B cell (primary cell): ENCODE measurements around the gene APLP2. TPM values are rescaled to one million over a fixed set of nuclear protein-coding genes. Genes with fewer than 3 reads are reported as not detected.

ENCODE experiments used
- ATAC-seq: fragments of 200-7000 bp; cut with Tn5 transposase; one replicate; pipeline ENCODE4 v1.10.0; 2021; ENCODE audit warnings: low read depth, mild to moderate bottlenecking, moderate number of reproducible peaks, moderate library complexity
- CTCF ChIA-PET: fragments of 350-600 bp; sonication (Branson Sonifier 250); formaldehyde crosslinking; loops from one replicate; lab custom pipeline; 2021; ENCODE audit warnings: antibody characterized with exemption, inconsistent platforms; lab: Charles Lee
- POLR2A ChIA-PET: fragments of 350-600 bp; sonication (Branson Sonifier 250); formaldehyde crosslinking; loops from one replicate; lab custom pipeline; 2021; ENCODE audit warnings: antibody characterized with exemption; lab: Charles Lee
- DNase-seq: peaks from one replicate; pipeline ENCODE4 v3.0.0; 2013
- H2AFZ ChIP-seq: 2 replicates; pipeline ENCODE4 v1.6.1; 2012; ENCODE audit warnings: mild to moderate bottlenecking, low read depth, low read length; ENCODE audit not compliant: insufficient read depth, poor library complexity, severe bottlenecking
- H3K27ac ChIP-seq, 2 donors: 1 replicate in 1 of 2; 2 replicates in 1 of 2; pipeline ENCODE4 v1.5.1; 2012 to 2013; ENCODE audit warnings: low read length in 2 of 2, mild to moderate bottlenecking in 2 of 2, moderate library complexity in 1 of 2
- H3K27me3 ChIP-seq, 4 experiments: fragments of 200-600 bp in 1 of 4; sonication (generic) in 1 of 4; replicated peaks in 1 of 4; 1 replicate in 2 of 4; 2 replicates in 2 of 4; pipeline versions ENCODE4 v1.6.1 to v1.7.0; 2013 to 2016; ENCODE audit warnings: low read length in 3 of 4, mild to moderate bottlenecking in 2 of 4, mixed read lengths in 1 of 4, moderate library complexity in 1 of 4; ENCODE audit not compliant: insufficient read depth in 4 of 4, control insufficient read depth in 3 of 4; ENCODE audit errors: control extremely low read depth in 1 of 4
- H3K36me3 ChIP-seq, 2 experiments: replicated peaks in 1 of 2; 1 replicate in 1 of 2; 2 replicates in 1 of 2; pipeline versions ENCODE4 v1.6.1 to v1.7.1; 2013; ENCODE audit warnings: low read length in 1 of 2; ENCODE audit not compliant: insufficient read depth in 2 of 2, control insufficient read depth in 1 of 2; ENCODE audit errors: control extremely low read depth in 1 of 2, extremely low read depth in 1 of 2
- H3K4me1 ChIP-seq, 2 donors: fragments of 200-600 bp in 1 of 2; sonication (generic) in 1 of 2; 1 replicate in 1 of 2; 2 replicates in 1 of 2; pipeline versions ENCODE4 v1.5.1 to v1.6.1; 2013 to 2017; ENCODE audit warnings: low read length in 2 of 2; ENCODE audit not compliant: control insufficient read depth in 2 of 2, insufficient read depth in 2 of 2
- H3K4me2 ChIP-seq: replicated peaks from 2 replicates; pipeline ENCODE3; 2012; ENCODE audit warnings: mild to moderate bottlenecking, low read depth, low read length; ENCODE audit not compliant: poor library complexity, severe bottlenecking
- H3K4me3 ChIP-seq, 5 experiments: fragments of 200-600 bp in 1 of 5; sonication (generic) in 1 of 5; 1 replicate in 3 of 5; 2 replicates in 2 of 5; pipeline versions ENCODE4 v1.5.1 to v1.7.0; 2011 to 2016; ENCODE audit warnings: low read length in 4 of 5, mild to moderate bottlenecking in 4 of 5, low read depth in 2 of 5, control low read depth in 1 of 5, moderate library complexity in 1 of 5; ENCODE audit not compliant: insufficient read depth in 1 of 5; ENCODE audit errors: control extremely low read depth in 1 of 5, extremely low read depth in 1 of 5
- H3K79me2 ChIP-seq: fragments of 200-600 bp; sonication (generic); one replicate; pipeline ENCODE4 v1.6.0; 2016; ENCODE audit warnings: low read length; ENCODE audit not compliant: control insufficient read depth, insufficient read depth
- H3K9ac ChIP-seq: fragments of 200-600 bp; sonication (generic); 2 replicates; pipeline ENCODE4 v1.6.1; 2017; ENCODE audit warnings: mild to moderate bottlenecking, low read length, moderate library complexity
- H3K9me3 ChIP-seq, 3 donors: one replicate each; pipeline versions ENCODE4 v1.6.1 to v1.7.1; 2013; ENCODE audit warnings: low read length in 2 of 3; ENCODE audit not compliant: control insufficient read depth in 2 of 3, insufficient read depth in 1 of 3; ENCODE audit errors: control extremely low read depth in 1 of 3
- H4K20me1 ChIP-seq: 2 replicates; pipeline ENCODE4 v1.6.0; 2012; ENCODE audit warnings: mild to moderate bottlenecking, low read length; ENCODE audit not compliant: insufficient read depth, control insufficient read depth, poor library complexity, severe bottlenecking
- H3K27ac Mint-ChIP-seq: one replicate; pipeline ENCODE4 v1.8.0; 2021; ENCODE audit warnings: mixed read lengths
- H3K27me3 Mint-ChIP-seq: one replicate; pipeline ENCODE4 v1.8.0; 2021; ENCODE audit warnings: mixed read lengths
- H3K4me1 Mint-ChIP-seq: one replicate; pipeline ENCODE4 v1.8.0; 2021; ENCODE audit warnings: mixed read lengths
- H3K4me3 Mint-ChIP-seq: one replicate; pipeline ENCODE4 v1.8.0; 2021; ENCODE audit warnings: mixed read lengths
- H3K9me3 Mint-ChIP-seq: one replicate; pipeline ENCODE4 v1.8.0; 2022; ENCODE audit warnings: mixed read lengths; ENCODE audit not compliant: insufficient read depth
- CTCF ChIP-seq: fragments of 200-600 bp; IDR thresholded peaks from one replicate; pipeline ENCODE4 v1.8.0; 2022; ENCODE audit warnings: antibody characterized with exemption, mild to moderate bottlenecking
- EZH2 ChIP-seq: IDR thresholded peaks from 2 replicates; pipeline ENCODE4 v1.6.1; 2012; ENCODE audit warnings: borderline replicate concordance, low read depth, mild to moderate bottlenecking, moderate library complexity, low read length; ENCODE audit not compliant: insufficient read depth, poor library complexity, severe bottlenecking
- WGBS: methylation state at CpG from one replicate; pipeline ENCODE4 v1.1.5; 2013; ENCODE audit warnings: missing lambda C conversion rate; ENCODE audit not compliant: insufficient coverage; 5-methylcytosine and 5-hydroxymethylcytosine counted together
- intact Hi-C: fragments of 100-400 bp; cut with micrococcal nuclease; formaldehyde crosslinking; loops from one replicate; pipeline ENCODE4 v1.10.0; 2022
- polyA plus RNA-seq: library from polyadenylated mRNA; depleted of rRNA; stranded (reverse); fragments of >200 nt; gene quantifications from 2 replicates; pipeline ENCODE4 v1.2.3, GENCODE V29; 2012
- total RNA-seq, 2 donors: library from RNA; stranded (reverse); fragments of 120-200 nt in 1 of 2; gene quantifications; 1 replicate in 1 of 2; 2 replicates in 1 of 2; pipeline versions ENCODE4 v1.2.3 to v1.2.4, GENCODE V29; 2013 to 2022

Gene APLP2
- total and polyA plus RNA-seq, 2 donors (not counting 1 experiment from before 2014, with no cell fraction given): 84.2 to 102 TPM

- intact Hi-C loops: no loop called here
- H3K9me3 ChIP-seq: no peaks in the 10 kb centered on the region
- H3K4me1 ChIP-seq: no peaks in the 10 kb centered on the region
- TF ChIP-seq CTCF (no peak), EZH2 (no peak)
- 100% methylated on average over 2 of the region's 2 CpGs for WGBS
- Mint-ChIP-seq H3K4me3 (no peak overlapping the region), H3K9me3 (no peaks in the 10 kb centered on the region), H3K4me1 (no peaks in the 10 kb centered on the region), H3K27ac (no peak overlapping the region), H3K27me3 (peaks cover 42% of the 10 kb centered on the region)
- CTCF ChIA-PET: no interaction called here
- ATAC-seq: no peak
- no peak overlapping the region for H3K4me2 ChIP-seq
- no peak overlapping the region for H3K27ac ChIP-seq
- no peak overlapping the region for H2AFZ ChIP-seq
- H4K20me1 ChIP-seq: no peaks in the 10 kb centered on the region
- H3K79me2 ChIP-seq: no peaks in the 10 kb centered on the region
- H3K27me3 ChIP-seq: peaks cover 0 to 22% (median 11%) of the 10 kb centered on the region in 4 experiments
- no peak overlapping the region for H3K4me3 ChIP-seq
- no peak overlapping the region for H3K9ac ChIP-seq
- POLR2A ChIA-PET: no interaction called here
- no peaks in the 10 kb centered on the region for H3K36me3 ChIP-seq
- no peak for DNase-seq
Measured at GRCh38 chr11:130031945-130032344, 37.7 kb upstream of the APLP2 start.

- CTCF ChIA-PET: interaction anchor here (1.0 kb wide), 1 partner anchor 110 kb away, joined by 4 read pairs; no protein-coding TSS in a partner anchor
- peaks cover 37% of the 10 kb centered on the region for H3K27me3 Mint-ChIP-seq
- no peaks in the 10 kb centered on the region for H3K4me1 ChIP-seq
- no peaks in the 10 kb centered on the region for H3K9me3 ChIP-seq
- intact Hi-C loops: no loop called here
- no peak overlapping the region for H2AFZ ChIP-seq
- ATAC-seq (no peak), DNase-seq (no peak)
- H3K36me3 ChIP-seq: no peaks in the 10 kb centered on the region
- no peak overlapping the region for H3K27ac ChIP-seq
- H3K9ac ChIP-seq: no peak overlapping the region
- peaks cover 0 to 19% (median 8%) of the 10 kb centered on the region in 4 experiments for H3K27me3 ChIP-seq
- TF ChIP-seq CTCF (no peak), EZH2 (no peak)
- H3K27ac Mint-ChIP-seq: no peak overlapping the region
- no peak overlapping the region for H3K4me3 ChIP-seq
- no peaks in the 10 kb centered on the region for H3K4me1 Mint-ChIP-seq
- H3K4me2 ChIP-seq: no peak overlapping the region
- POLR2A ChIA-PET: no interaction called here
- H3K79me2 ChIP-seq: no peaks in the 10 kb centered on the region
- H4K20me1 ChIP-seq: no peaks in the 10 kb centered on the region
- WGBS: 96% methylated on average over 26 of the region's 44 CpGs
- no peak overlapping the region for H3K4me3 Mint-ChIP-seq
- H3K9me3 Mint-ChIP-seq: no peaks in the 10 kb centered on the region
Measured at GRCh38 chr11:130032931-130033330, 36.8 kb upstream of the APLP2 start.
